GM18505 (cell line): ENCODE measurements around the gene FAF2.

ENCODE experiments used
- ATAC-seq: cut with Tn5 transposase; IDR thresholded peaks from one replicate; pipeline ENCODE4 v1.9.1; 2021; ENCODE audit not compliant: unreplicated experiment
- POLR2A ChIP-seq: IDR thresholded peaks from 4 replicates; pipeline ENCODE4 v1.6.1; 2011; ENCODE audit warnings: borderline replicate concordance; ENCODE audit not compliant: insufficient read depth, insufficient read length; ENCODE audit errors: extremely low read depth

Gene FAF2

GRCh38 chr5:176519810-176520720, 71.9 kb downstream of the FAF2 start:
- ATAC-seq, result no peak
- TF ChIP-seq POLR2A, result no peak

DNA sequence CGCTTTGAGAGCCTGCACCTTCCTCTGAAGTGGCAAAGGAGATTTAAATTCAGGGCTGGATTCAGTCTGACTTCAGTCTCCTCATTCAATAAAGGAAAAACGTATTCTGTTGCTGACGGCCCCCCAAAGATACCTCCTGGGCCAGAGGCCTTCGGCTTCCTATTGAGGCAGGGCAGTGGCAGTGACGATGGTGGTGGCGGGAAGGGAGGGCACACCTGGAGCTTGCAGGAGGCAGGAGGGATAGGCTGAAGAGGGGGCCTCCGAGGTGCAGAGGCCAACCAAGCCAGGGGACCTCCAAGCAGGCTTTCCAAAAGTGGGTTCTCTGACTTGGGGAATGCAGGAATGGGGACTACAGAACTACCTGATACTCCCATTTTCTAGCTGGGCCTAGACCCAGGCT, 73.1 kb downstream of the FAF2 start:
- no peak for TF ChIP-seq POLR2A
- no peak for ATAC-seq

DNA sequence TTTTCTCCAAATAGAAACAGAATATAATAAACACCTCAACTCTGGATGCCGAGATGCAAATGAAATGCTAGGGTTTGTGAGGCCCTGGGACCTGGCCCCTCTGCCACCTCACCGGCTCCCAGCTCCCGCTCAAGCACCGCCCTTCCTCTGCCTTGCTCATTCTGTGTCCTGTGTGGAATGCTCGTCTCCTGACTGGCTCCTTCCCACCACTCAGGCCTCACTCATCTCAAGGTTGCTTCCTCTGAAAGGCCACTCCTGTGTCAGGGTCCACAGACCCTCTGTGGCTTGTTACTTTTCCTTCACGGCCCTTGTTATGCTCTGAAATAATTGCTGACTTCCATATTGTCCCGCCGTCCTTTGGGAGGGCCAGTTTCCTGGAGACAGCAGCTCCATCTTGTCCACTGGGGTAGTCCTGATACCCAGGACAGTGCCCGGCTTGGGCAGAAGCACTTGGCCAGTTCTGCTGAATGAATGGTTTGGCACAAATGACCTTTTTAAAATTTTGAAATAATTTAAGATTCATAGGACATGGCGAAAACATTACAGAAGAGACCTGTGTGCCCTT, 73.6 kb downstream of the FAF2 start:
- no peak for TF ChIP-seq POLR2A
- no peak for ATAC-seq

DNA sequence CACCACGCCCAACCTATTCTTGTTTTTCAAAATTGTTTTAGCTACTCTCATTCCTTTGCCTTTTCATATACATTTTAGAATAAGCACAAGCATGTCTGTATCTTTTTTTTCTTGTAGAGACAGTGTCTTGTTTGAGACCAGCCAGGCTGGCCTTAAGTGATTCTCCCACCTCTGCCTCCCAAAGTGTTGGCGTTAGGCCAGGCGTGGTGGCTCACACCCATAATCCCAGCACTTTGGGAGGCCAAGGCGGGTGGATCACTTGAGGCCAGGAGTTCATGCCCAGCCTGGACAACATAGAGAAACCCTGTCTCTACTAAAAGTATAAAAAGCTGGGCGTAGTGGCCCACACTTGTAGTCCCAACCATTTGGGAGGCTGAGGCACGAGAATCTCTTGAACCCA, 76.0 kb downstream of the FAF2 start:
- ATAC-seq, result no peak
- no peak for TF ChIP-seq POLR2A

DNA sequence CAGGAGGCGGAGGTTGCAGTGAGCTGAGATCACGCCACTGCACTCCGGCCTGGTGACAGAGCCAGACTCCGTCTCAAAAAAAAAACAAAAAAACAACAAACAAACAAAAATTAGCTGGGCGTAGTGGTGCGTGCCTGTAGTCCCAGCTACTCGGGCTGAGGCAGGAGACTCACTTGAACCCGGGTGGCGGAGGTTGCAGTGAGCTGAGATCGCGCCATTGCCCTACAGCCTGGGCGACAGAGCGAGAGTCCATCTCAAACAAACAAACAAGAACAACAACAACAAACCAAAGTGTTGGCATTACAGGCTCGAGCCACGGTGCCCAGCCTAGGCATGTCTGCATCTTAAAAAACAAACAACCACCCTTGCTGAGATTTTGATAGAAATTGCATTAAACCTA, 76.8 kb downstream of the FAF2 start:
- ATAC-seq, result no peak
- no peak for TF ChIP-seq POLR2A

DNA sequence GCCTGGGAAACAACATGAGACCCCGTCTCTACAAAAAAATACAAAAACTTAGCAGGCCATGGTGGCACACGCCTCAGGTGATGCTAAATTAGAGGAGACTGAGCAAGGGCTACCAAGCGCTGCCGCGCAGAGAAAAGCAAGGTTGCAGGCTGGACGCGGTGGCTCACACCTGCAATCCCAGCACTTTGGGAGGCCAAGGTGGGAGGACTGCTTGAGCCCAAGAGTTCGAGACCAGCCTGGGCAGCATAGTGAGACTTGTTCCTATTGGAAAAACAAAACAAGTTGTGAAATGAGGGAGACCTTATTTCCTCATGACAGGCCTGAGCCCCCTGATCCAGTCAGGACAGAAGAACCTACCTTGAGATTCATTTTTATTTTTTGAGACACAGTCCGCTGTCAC, 77.5 kb downstream of the FAF2 start:
- no peak for ATAC-seq
- TF ChIP-seq POLR2A, result no peak

- ATAC-seq, result no peak
- no peak for TF ChIP-seq POLR2A
Observed at GRCh38 chr5:176526462-176526861, 78.3 kb downstream of the FAF2 start.

DNA sequence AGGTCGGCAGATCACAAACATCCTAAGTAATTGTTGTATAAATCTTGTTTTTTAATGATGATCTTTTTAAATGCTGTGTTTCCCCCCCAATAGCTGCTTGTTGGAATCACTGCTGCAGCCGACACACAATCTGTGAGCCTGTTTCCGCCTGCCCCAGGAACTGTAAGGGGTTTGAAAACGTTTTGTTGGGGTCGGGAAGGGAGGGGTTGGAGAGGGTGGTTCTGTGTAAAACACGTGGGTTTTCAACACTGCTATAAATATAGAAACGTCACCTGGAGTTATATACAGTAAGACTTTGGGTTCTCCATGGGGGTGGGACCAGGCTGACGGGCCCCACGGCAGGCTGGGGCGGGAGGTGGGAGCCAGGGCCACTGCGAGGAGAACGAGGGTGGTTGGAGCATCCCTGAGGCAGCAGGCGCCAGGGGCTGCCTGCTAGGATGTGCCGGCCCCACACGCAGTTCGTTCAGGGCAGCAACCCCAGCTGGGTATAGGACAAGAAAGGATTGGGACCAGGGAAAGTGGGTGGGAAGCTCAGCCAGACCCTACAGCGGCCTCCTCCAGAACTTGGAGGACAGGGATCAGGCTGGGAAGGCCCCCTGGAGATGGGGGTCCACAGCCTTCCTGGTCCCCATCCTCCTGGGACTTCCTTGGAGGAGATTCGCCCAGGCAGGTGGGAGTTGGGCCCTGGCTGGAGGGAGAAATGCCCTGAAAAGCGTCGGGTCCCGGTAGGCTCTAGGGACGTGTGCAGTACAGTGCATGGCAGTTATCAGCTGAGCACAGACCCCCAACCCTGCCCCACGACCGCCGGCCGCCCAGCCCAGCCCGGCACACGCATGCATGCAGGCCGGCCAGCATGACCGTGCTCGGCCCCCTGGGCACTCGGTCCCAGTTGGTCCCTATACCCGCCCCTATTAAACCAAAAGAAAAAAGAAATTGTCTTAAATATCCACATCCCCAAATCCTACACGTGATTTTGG, 79.3 kb downstream of the FAF2 start:
- ATAC-seq, result no peak
- TF ChIP-seq POLR2A, result no peak

GRCh38 chr5:176528301-176528700, 80.1 kb downstream of the FAF2 start:
- no peak for ATAC-seq
- no peak for TF ChIP-seq POLR2A

- no peak for ATAC-seq
- no peak for TF ChIP-seq POLR2A
Observed at GRCh38 chr5:176528761-176529115, 80.6 kb downstream of the FAF2 start.

DNA sequence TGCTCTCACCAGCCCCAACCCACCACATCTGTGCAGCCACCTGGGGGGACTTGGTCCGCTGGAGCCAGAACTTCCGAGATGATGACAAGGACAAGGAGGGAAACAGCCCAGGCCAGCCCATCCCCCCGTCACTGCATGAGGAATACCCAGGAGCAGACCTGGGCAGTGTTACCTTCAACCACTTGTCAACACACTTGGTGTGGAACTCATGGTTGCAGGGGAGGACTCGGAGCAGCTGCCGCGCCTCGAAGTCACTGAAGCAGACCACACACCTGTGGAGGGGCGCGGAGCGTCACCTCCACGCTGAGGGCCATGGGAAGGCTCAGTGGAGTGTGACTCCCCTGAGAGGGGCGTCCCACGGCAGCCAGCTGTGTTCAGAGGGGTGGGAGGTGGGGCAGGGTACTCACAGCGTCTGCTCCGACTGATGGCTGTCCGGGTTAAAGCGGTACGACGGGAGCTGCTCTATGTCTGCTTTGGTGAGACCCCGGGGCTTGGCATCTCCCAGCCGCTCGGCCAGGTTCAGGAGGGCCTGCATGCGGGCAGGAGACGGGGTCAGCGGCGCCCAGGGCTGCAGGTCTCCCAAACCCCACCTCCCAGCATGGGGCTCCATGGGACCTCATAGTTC, 81.0 kb downstream of the FAF2 start:
- ATAC-seq, result no peak
- TF ChIP-seq POLR2A, result no peak

- no peak for ATAC-seq
- TF ChIP-seq POLR2A, result no peak
Observed at GRCh38 chr5:176529741-176530141, 81.6 kb downstream of the FAF2 start.

GRCh38 chr5:176530393-176530982, 82.3 kb downstream of the FAF2 start:
- no peak for TF ChIP-seq POLR2A

More at GRCh38 chr5:176530393-176530982, 82.3 kb downstream of the FAF2 start:
- ATAC-seq, result no peak
